OCI-LY7 (cell line): Measurements from ENCODE around the gene HLA-E. TPM values are rescaled to one million over a fixed set of nuclear protein-coding genes. Genes with fewer than 3 reads are reported as not detected.

Experiments used
- BruUV-seq: library from RNA; stranded (reverse); fragments of 400-500 nt; replicated peaks from 2 replicates; lab custom pipeline; 2021; lab: Mats Ljungman, UMichigan
- CTCF ChIA-PET: fragments of 300-600 bp; sonication (Branson Sonifier 250); formaldehyde crosslinking; loops from one replicate; lab custom pipeline; 2022; ENCODE audit warnings: antibody characterized with exemption; ENCODE audit not compliant: unreplicated experiment; lab: Charles Lee
- POLR2A ChIA-PET: fragments of 300-600 bp; sonication (Branson Sonifier 250); formaldehyde crosslinking; loops from one replicate; lab custom pipeline; 2022; ENCODE audit warnings: antibody characterized with exemption; lab: Charles Lee
- DNase-seq: peaks from one replicate; pipeline ENCODE4 v3.0.0-alpha.2; 2015; ENCODE audit warnings: low spot score
- H2AFZ ChIP-seq: fragments of 200-600 bp; sonication (generic), shearing (Covaris generic); 2 replicates; pipeline ENCODE4 v1.6.1; 2014; ENCODE audit warnings: mild to moderate bottlenecking, antibody characterized with exemption, low read length, moderate library complexity
- H3K27ac ChIP-seq: fragments of 200-600 bp; sonication (generic); 2 replicates; pipeline ENCODE4 v1.5.1; 2014; ENCODE audit warnings: mixed run types, low read depth, mild to moderate bottlenecking, moderate library complexity, low read length, inconsistent platforms; ENCODE audit not compliant: poor library complexity, severe bottlenecking
- H3K36me3 ChIP-seq: fragments of 200-600 bp; sonication (generic); 2 replicates; pipeline ENCODE4 v1.6.1; 2014; ENCODE audit warnings: mild to moderate bottlenecking, antibody characterized with exemption, low read length, moderate library complexity, mixed read lengths; ENCODE audit not compliant: insufficient read depth
- H3K4me1 ChIP-seq: fragments of 200-600 bp; sonication (generic); 2 replicates; pipeline ENCODE4 v1.5.1; 2014; ENCODE audit warnings: mild to moderate bottlenecking, low read length; ENCODE audit not compliant: insufficient read depth, poor library complexity, severe bottlenecking
- H3K4me2 ChIP-seq: fragments of 200-600 bp; sonication (generic); 2 replicates; pipeline ENCODE4 v1.6.1; 2014; ENCODE audit warnings: mild to moderate bottlenecking, low read length
- H3K4me3 ChIP-seq: fragments of 200-600 bp; sonication (generic); 2 replicates; pipeline ENCODE4 v1.5.1; 2014; ENCODE audit warnings: mild to moderate bottlenecking, low read depth, low read length; ENCODE audit not compliant: poor library complexity, severe bottlenecking
- H3K79me2 ChIP-seq: fragments of 200-600 bp; sonication (generic); 2 replicates; pipeline ENCODE4 v1.6.1; 2016; ENCODE audit warnings: low read depth, mild to moderate bottlenecking, low read length, moderate library complexity, mixed read lengths; ENCODE audit not compliant: insufficient read depth
- H3K9me2 ChIP-seq: fragments of 200-600 bp; sonication (generic); 2 replicates; pipeline ENCODE4 v1.6.1; 2016; ENCODE audit warnings: mild to moderate bottlenecking, low read length, mixed read lengths; ENCODE audit not compliant: insufficient read depth
- H3K9me3 ChIP-seq: fragments of 200-600 bp; sonication (generic); 2 replicates; pipeline ENCODE4 v1.6.1; 2014; ENCODE audit warnings: mild to moderate bottlenecking, mixed run types, low read length, mixed read lengths
- H4K20me1 ChIP-seq: fragments of 200-600 bp; sonication (generic); 2 replicates; pipeline ENCODE4 v1.6.1; 2014; ENCODE audit warnings: mild to moderate bottlenecking, antibody characterized with exemption, low read length, moderate library complexity, mixed read lengths; ENCODE audit not compliant: insufficient read depth
- EZH2phosphoT487 ChIP-seq: fragments of 200-600 bp; sonication (generic); IDR thresholded peaks from 2 replicates; pipeline ENCODE4 v1.6.1; 2018; ENCODE audit warnings: low read depth, borderline replicate concordance, mild to moderate bottlenecking, mixed run types, antibody characterized with exemption, low read length, moderate library complexity, mixed read lengths
- intact Hi-C: fragments of 100-400 bp; cut with micrococcal nuclease; formaldehyde crosslinking; loops from one replicate; pipeline ENCODE4 v1.10.0; 2022; ENCODE audit not compliant: unreplicated experiment
- total RNA-seq, 2 experiments: library from RNA; depleted of rRNA in 1 of 2; stranded (reverse); fragments of >200 nt in 1 of 2; shearing (Covaris generic) in 1 of 2; gene quantifications; 2 replicates each; pipeline ENCODE4 v1.2.3, GENCODE V29; 2014 to 2022
- TF ChIP-seq, protein P1 (sequence below): fragments of 200-600 bp; sonication (generic); conservative IDR thresholded peaks from 2 replicates; pipeline ENCODE4 v1.5.1; 2014; ENCODE audit warnings: mild to moderate bottlenecking, antibody characterized with exemption, low read length, moderate library complexity, mixed read lengths

The HLA-E gene
- total RNA-seq, 2 experiments from 2014 or later: 123 to 131 TPM

DNA sequence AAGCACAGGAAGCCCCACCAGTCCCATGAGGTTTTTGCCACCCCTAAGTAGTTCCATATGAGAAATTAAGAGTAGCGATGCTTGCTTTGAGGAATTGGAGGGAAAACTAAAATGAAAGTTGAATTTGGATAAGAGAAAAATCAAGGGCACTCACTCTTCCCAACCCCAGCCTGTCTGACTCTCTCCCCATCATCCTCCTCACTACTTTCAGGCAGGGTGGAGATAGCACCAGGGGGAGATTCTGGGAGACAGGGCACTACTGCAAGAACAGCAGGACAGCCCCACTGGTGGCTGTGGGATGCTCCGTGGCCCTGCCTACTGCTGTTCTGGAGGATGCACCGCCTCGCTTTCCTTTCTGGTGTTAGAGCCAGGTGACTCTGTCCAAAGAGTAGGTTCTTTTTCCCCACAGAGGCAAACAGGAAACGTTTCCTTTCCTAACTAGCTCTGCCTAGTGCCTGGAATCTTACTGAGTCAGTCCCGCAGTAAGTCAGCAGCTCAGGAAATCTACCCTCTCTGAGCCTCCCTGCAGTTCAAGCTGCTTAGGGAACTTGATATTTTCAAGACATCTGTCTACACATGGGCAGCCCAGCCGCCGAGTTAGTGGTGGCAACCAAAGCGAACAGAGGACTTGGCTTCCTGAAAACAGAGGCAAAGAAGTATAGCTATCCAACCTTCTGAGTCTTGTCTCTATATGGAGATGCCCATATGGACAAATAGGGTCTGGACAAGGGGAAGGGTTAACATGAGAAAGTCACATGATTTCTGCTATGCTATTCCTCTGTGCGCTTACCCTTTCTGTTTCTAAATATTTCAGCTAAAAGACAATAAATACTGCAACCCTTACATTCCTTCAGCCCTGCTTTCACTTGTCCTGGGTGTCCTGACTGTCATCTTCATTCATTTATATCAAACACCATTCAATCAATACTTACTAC is 11.4 kb downstream of the HLA-E start:
- TF ChIP-seq EZH2phosphoT487: no peak
- TF ChIP-seq, protein P1, sequence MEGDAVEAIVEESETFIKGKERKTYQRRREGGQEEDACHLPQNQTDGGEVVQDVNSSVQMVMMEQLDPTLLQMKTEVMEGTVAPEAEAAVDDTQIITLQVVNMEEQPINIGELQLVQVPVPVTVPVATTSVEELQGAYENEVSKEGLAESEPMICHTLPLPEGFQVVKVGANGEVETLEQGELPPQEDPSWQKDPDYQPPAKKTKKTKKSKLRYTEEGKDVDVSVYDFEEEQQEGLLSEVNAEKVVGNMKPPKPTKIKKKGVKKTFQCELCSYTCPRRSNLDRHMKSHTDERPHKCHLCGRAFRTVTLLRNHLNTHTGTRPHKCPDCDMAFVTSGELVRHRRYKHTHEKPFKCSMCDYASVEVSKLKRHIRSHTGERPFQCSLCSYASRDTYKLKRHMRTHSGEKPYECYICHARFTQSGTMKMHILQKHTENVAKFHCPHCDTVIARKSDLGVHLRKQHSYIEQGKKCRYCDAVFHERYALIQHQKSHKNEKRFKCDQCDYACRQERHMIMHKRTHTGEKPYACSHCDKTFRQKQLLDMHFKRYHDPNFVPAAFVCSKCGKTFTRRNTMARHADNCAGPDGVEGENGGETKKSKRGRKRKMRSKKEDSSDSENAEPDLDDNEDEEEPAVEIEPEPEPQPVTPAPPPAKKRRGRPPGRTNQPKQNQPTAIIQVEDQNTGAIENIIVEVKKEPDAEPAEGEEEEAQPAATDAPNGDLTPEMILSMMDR: no peak
- Histone ChIP-seq H4K20me1 (no peaks in the 10 kb centered on the region), H3K4me2 (peak overlapping the region; percentile 20; the same call in 1 of the 2 replicates), H3K36me3 (no peaks in the 10 kb centered on the region), H3K27ac (no peak overlapping the region), H3K9me2 (no peaks in the 10 kb centered on the region), H3K79me2 (no peaks in the 10 kb centered on the region), H3K4me1 (peaks cover 10% of the 10 kb centered on the region), H3K4me3 (no peak overlapping the region), H3K9me3 (no peaks in the 10 kb centered on the region), H2AFZ (no peak overlapping the region)
- no peak for DNase-seq
- ChIA-PET CTCF (no interaction called here), POLR2A (interaction anchor here (0.7 to 2.5 kb wide), 5 partner anchors 9 to 41 kb away, joined by 3 to 10 read pairs (median 5); no protein-coding TSS in a partner anchor)
- intact Hi-C loops: no loop called here
- no TSS peak for BruUV-seq

DNA sequence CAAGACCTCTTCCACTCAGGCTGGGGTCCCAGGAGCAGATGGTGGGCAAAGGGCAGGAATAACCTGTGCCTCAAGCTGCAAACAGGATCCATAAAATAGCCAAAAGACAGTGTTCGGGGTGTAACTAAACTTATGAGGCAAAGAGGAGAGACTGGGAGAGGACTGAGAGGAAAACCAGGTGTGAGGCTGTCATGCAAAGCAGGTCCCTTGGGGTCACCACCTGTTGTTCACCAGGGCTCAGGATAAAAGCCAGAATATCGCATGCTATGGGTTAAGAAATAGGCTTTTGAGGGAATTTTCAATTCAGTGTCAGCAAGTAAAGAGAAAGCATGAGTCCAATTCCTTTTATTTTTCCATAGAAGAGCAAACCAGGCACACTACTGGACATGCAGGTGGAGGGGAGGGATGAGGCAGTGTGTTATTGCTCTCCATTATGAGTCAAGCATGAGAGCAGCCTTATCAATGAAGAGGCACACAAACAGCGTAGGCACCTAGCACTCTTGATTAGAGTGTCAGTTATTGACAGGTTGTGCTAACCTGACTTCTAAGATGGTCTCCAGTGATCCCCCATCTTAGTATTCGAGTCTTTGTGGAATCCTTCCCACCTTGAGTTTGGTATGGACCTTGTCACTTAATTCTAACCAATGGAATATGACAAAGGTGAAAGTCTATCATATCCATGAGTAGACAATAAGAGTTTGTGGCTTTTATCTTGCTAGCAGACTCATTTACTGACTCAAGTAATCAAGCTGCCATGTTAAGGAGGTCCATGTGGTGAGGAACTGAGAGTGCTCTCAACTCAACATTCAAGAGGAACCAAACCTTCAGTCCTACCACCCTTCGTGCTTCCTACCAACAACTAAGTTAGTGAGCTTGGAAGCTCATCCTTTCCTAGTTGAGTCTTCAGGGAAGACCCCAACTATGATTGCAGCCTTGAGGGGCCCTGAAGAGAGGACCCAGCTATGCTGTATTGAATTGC is 18.8 kb downstream of the HLA-E start:
- peak overlapping the region; percentile 18; the same call in 1 of the 2 replicates for H2AFZ ChIP-seq
- intact Hi-C loops: loop anchor here (2.0 kb wide), 1 partner anchor 19 kb away; the partner anchor contains the start of gene HLA-E

More for the DNA sequence above, 18.8 kb downstream of the HLA-E start:
- H3K79me2 ChIP-seq: no peaks in the 10 kb centered on the region
- peak overlapping the region; percentile 52 for H3K4me3 ChIP-seq
- H3K27ac ChIP-seq: peak overlapping the region; percentile 70
- H3K4me2 ChIP-seq: peak overlapping the region; percentile 84
- no peaks in the 10 kb centered on the region for H3K9me2 ChIP-seq
- H3K4me1 ChIP-seq: peaks cover 30% of the 10 kb centered on the region
- H3K9me3 ChIP-seq: no peaks in the 10 kb centered on the region
- H3K36me3 ChIP-seq: no peaks in the 10 kb centered on the region
- BruUV-seq: no TSS peak
- POLR2A ChIA-PET: interaction anchor here (0.6 to 1.4 kb wide), 4 partner anchors 8 to 25 kb away, joined by 3 to 4 read pairs (median 4); no protein-coding TSS in a partner anchor
- no peaks in the 10 kb centered on the region for H4K20me1 ChIP-seq
- no peak for TF ChIP-seq EZH2phosphoT487
- TF ChIP-seq, protein P1: no peak
- CTCF ChIA-PET: no interaction called here
- DNase-seq: peak; percentile 65
